ENCODE measurements around the gene RPP30. TPM values are rescaled to one million over a fixed set of nuclear protein-coding genes. Genes with fewer than 3 reads are reported as not detected.

The RPP30 gene
- polyA plus RNA-seq, 3 donors: 24.9 to 42.9 (median 40.3) TPM

- H3K27me3 Mint-ChIP-seq (ENCODE audit: low read depth in 3 of 3): peaks cover 24 to 37% (median 27%) of the 10 kb centered on the region in 3 donors
- no peak for TF ChIP-seq CTCF (IDR thresholded peaks at IDR 0.05)
- H3K4me2 ChIP-seq (replicated peaks; ENCODE audit: extremely low read depth, low read length, poor library complexity, severe bottlenecking): no peak overlapping the region
- H3K4me1 ChIP-seq (ENCODE audit: control insufficient read depth in 1 of 2, insufficient read depth in 2 of 2, low read length in 2 of 2): peaks cover 23 to 36% of the 10 kb centered on the region in 2 donors
- H3K4me3 ChIP-seq (replicated peaks in 1 of 3; ENCODE audit: low read depth in 2 of 3, low read length in 3 of 3): no peak overlapping the region
- H3K27me3 ChIP-seq (ENCODE audit: control insufficient read depth in 2 of 2, insufficient read depth in 2 of 2, low read length in 2 of 2): peaks cover 21 to 24% of the 10 kb centered on the region in 2 donors
- intact Hi-C loops (cut with micrococcal nuclease): no loop called here
- no peak overlapping the region for H3K27ac ChIP-seq (ENCODE audit: low read depth in 1 of 2, low read length in 2 of 2)
- no peaks in the 10 kb centered on the region for H3K79me2 ChIP-seq (ENCODE audit: insufficient read depth, low read length)
- no peak overlapping the region for H3K9ac ChIP-seq (ENCODE audit: insufficient read depth, low read length, poor library complexity, severe bottlenecking)
- H3K9me3 Mint-ChIP-seq: peaks cover 13 to 23% (median 20%) of the 10 kb centered on the region in 7 donors
- H3K36me3 ChIP-seq (replicated peaks in 1 of 2; ENCODE audit: control insufficient read depth in 1 of 2, insufficient read depth in 2 of 2, low read length in 2 of 2): no peaks in the 10 kb centered on the region
- no peak for DNase-seq
- peaks cover 30% of the 10 kb centered on the region for H3K4me1 Mint-ChIP-seq
- H3K9me3 ChIP-seq (replicated peaks in 1 of 2; ENCODE audit: control insufficient read depth in 1 of 2, insufficient read depth in 1 of 2, low read length in 2 of 2): peaks cover 8 to 16% of the 10 kb centered on the region in 2 donors
- peak overlapping the region in 1 of 2 donors; percentile 53 for H3K4me3 Mint-ChIP-seq
- no peaks in the 10 kb centered on the region for H4K20me1 ChIP-seq (ENCODE audit: insufficient read depth, low read length)
- no CpG with 5 or more reads among the region's 3 CpGs for WGBS (ENCODE audit: insufficient coverage)
- no peak overlapping the region for H3K27ac Mint-ChIP-seq
- H3K36me3 Mint-ChIP-seq: peaks cover 2 to 4% of the 10 kb centered on the region in 2 donors
- no peak overlapping the region for H2AFZ ChIP-seq (ENCODE audit: insufficient read depth, low read depth, low read length, poor library complexity, severe bottlenecking)
Observed at GRCh38 chr10:90855126-90855525, 16.6 kb upstream of the RPP30 start.

GRCh38 chr10:90856261-90856660, 15.5 kb upstream of the RPP30 start:
- no CpG with 5 or more reads among the region's 3 CpGs for WGBS (ENCODE audit: insufficient coverage)
- no peak for TF ChIP-seq CTCF (IDR thresholded peaks at IDR 0.05)
- H3K4me3 Mint-ChIP-seq: peak overlapping the region; percentile 96 to 98
- Histone ChIP-seq H4K20me1 (ENCODE audit: insufficient read depth, low read length) (no peaks in the 10 kb centered on the region), H3K27me3 (ENCODE audit: control insufficient read depth in 2 of 2, insufficient read depth in 2 of 2, low read length in 2 of 2) (peaks cover 21 to 24% of the 10 kb centered on the region in 2 donors), H3K4me3 (replicated peaks in 1 of 3; ENCODE audit: low read depth in 2 of 3, low read length in 3 of 3) (peak overlapping the region in 1 of 3 experiments; percentile 82), H3K79me2 (ENCODE audit: insufficient read depth, low read length) (no peaks in the 10 kb centered on the region), H3K27ac (ENCODE audit: low read depth in 1 of 2, low read length in 2 of 2) (no peak overlapping the region), H3K9ac (ENCODE audit: insufficient read depth, low read length, poor library complexity, severe bottlenecking) (peak overlapping the region; percentile 75), H3K36me3 (replicated peaks in 1 of 2; ENCODE audit: control insufficient read depth in 1 of 2, insufficient read depth in 2 of 2, low read length in 2 of 2) (no peaks in the 10 kb centered on the region), H3K4me1 (ENCODE audit: control insufficient read depth in 1 of 2, insufficient read depth in 2 of 2, low read length in 2 of 2) (peaks cover 23 to 36% of the 10 kb centered on the region in 2 donors), H3K9me3 (replicated peaks in 1 of 2; ENCODE audit: control insufficient read depth in 1 of 2, insufficient read depth in 1 of 2, low read length in 2 of 2) (peaks cover 4 to 5% of the 10 kb centered on the region in 2 donors), H3K4me2 (replicated peaks; ENCODE audit: extremely low read depth, low read length, poor library complexity, severe bottlenecking) (peak overlapping the region; percentile 96), H2AFZ (ENCODE audit: insufficient read depth, low read depth, low read length, poor library complexity, severe bottlenecking) (no peak overlapping the region)
- H3K27me3 Mint-ChIP-seq (ENCODE audit: low read depth in 3 of 3): peaks cover 23 to 37% (median 32%) of the 10 kb centered on the region in 3 donors
- intact Hi-C loops (cut with micrococcal nuclease): no loop called here
- H3K9me3 Mint-ChIP-seq: peaks cover 4 to 11% (median 9%) of the 10 kb centered on the region in 7 donors
- H3K4me1 Mint-ChIP-seq: peaks cover 30% of the 10 kb centered on the region
- DNase-seq: no peak
- peaks cover 0 to 2% of the 10 kb centered on the region in 2 donors for H3K36me3 Mint-ChIP-seq
- H3K27ac Mint-ChIP-seq: no peak overlapping the region

All from CD14-positive monocyte (primary cell).